ENCODE measurements around the gene SEC61A2. TPM values are rescaled to one million over a fixed set of nuclear protein-coding genes. Genes with fewer than 3 reads are reported as not detected.

SEC61A2 gene
- total RNA-seq, 1 experiment from 2014 or later: 6.8 TPM

DNA sequence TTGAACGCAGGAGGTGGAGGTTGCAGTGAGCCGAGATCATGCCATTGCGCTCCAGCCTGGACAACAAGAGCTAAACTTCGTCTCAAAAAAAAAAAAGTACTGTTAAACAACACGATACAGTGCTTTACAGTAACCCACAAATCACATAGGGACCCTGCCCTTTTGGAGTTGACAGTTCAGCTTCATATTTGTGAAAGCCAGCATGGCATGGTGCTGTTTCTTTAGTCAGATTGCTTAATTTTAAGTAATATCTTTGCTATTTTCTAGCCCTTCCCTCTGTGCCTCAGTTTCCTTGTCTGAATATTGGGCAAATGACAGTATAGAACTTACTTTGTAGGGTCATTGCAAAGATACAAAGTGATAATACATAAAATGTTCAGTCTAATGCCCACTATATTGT lies 71.4 kb downstream of the SEC61A2 start:
- no peaks in the 10 kb centered on the region for H3K9me3 ChIP-seq (ENCODE audit: insufficient read depth, low read depth)
- no peak overlapping the region for H2AFZ ChIP-seq
- no peak for DNase-seq
- intact Hi-C loops (cut with micrococcal nuclease; ENCODE audit: unreplicated experiment): no loop called here
- no peak overlapping the region for H3K4me3 ChIP-seq
- H3K4me2 ChIP-seq: no peak overlapping the region
- no peaks in the 10 kb centered on the region for H3F3A ChIP-seq (ENCODE audit: insufficient read depth, low read depth)
- peaks cover 51% of the 10 kb centered on the region for H3K79me2 ChIP-seq (ENCODE audit: low read depth)
- H3K9me2 ChIP-seq (ENCODE audit: insufficient read depth): no peaks in the 10 kb centered on the region
- BruUV-seq (replicated peaks): no TSS peak
- ChIA-PET POLR2A (ENCODE audit: unreplicated experiment) (no interaction called here), CTCF (no interaction called here)
- no peak overlapping the region for H3K27ac ChIP-seq
- peaks cover 7% of the 10 kb centered on the region for H3K4me1 ChIP-seq (replicated peaks; ENCODE audit: insufficient read depth)
- H3K27me3 ChIP-seq (ENCODE audit: insufficient read depth, low read depth): no peaks in the 10 kb centered on the region
- H4K20me1 ChIP-seq (ENCODE audit: insufficient read depth): peaks cover 14% of the 10 kb centered on the region
- no peaks in the 10 kb centered on the region; the same call in 1 of the 2 replicates for H3K36me3 ChIP-seq (ENCODE audit: low read depth)
- TF ChIP-seq, protein P1, sequence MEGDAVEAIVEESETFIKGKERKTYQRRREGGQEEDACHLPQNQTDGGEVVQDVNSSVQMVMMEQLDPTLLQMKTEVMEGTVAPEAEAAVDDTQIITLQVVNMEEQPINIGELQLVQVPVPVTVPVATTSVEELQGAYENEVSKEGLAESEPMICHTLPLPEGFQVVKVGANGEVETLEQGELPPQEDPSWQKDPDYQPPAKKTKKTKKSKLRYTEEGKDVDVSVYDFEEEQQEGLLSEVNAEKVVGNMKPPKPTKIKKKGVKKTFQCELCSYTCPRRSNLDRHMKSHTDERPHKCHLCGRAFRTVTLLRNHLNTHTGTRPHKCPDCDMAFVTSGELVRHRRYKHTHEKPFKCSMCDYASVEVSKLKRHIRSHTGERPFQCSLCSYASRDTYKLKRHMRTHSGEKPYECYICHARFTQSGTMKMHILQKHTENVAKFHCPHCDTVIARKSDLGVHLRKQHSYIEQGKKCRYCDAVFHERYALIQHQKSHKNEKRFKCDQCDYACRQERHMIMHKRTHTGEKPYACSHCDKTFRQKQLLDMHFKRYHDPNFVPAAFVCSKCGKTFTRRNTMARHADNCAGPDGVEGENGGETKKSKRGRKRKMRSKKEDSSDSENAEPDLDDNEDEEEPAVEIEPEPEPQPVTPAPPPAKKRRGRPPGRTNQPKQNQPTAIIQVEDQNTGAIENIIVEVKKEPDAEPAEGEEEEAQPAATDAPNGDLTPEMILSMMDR (conservative IDR thresholded peaks at IDR 0.05): no peak
- TF ChIP-seq EZH2 (IDR thresholded peaks at IDR 0.05; ENCODE audit: low read depth): no peak

DNA sequence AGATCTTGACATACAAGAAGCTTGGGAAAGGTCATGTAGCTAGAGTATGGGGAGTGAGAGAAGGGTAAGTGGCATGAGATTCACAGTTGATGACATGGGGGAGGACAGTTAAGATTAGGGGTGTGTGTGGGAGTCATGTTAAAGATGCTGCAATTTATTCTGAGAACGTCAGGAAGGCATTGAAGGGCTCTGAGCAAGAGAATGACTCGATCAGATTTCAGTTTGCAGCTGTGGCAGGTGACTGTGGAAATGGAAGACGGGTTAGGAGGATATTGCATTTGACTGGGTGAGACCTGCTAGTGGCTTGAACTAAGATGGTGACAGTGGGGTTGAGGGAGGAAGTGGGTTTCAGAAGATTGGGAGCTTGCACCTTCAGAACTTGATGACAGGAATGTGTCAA lies 72.1 kb downstream of the SEC61A2 start:
- ChIA-PET CTCF (no interaction called here), POLR2A (ENCODE audit: unreplicated experiment) (no interaction called here)
- Histone ChIP-seq H3K9me3 (ENCODE audit: insufficient read depth, low read depth) (no peaks in the 10 kb centered on the region), H3K4me3 (no peak overlapping the region), H3K79me2 (ENCODE audit: low read depth) (peaks cover 52% of the 10 kb centered on the region), H3K4me1 (replicated peaks; ENCODE audit: insufficient read depth) (peaks cover 7% of the 10 kb centered on the region), H3K9me2 (ENCODE audit: insufficient read depth) (no peaks in the 10 kb centered on the region), H3K36me3 (ENCODE audit: low read depth) (no peaks in the 10 kb centered on the region; the same call in 1 of the 2 replicates), H3F3A (ENCODE audit: insufficient read depth, low read depth) (no peaks in the 10 kb centered on the region), H3K27me3 (ENCODE audit: insufficient read depth, low read depth) (no peaks in the 10 kb centered on the region), H2AFZ (no peak overlapping the region), H3K4me2 (no peak overlapping the region), H3K27ac (no peak overlapping the region), H4K20me1 (ENCODE audit: insufficient read depth) (peaks cover 18% of the 10 kb centered on the region)
- TF ChIP-seq, protein P1 (conservative IDR thresholded peaks at IDR 0.05): no peak
- BruUV-seq (replicated peaks): no TSS peak
- DNase-seq: no peak
- intact Hi-C loops (cut with micrococcal nuclease; ENCODE audit: unreplicated experiment): no loop called here

DNA sequence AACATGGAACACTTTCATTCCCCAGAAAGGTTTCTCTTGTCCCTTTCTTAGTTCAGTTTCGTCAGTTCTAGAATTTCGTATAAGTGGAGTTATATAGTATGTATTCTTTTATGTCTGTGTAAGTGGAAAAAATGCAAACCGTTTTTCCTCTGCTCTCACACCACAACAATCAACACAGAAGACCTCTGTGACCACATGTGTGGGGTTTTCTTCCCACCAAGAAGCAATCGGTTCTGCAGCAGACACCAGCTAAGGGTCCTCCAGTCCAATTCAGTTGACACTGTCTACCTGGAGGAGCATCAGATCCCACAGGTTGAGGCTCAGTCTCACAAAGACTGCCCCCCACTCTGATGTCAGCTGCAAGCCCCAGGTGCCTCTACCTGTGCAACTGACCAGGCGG lies 72.7 kb downstream of the SEC61A2 start:
- POLR2A ChIA-PET (ENCODE audit: unreplicated experiment): no interaction called here
- no peaks in the 10 kb centered on the region for H3F3A ChIP-seq (ENCODE audit: insufficient read depth, low read depth)
- intact Hi-C loops (cut with micrococcal nuclease; ENCODE audit: unreplicated experiment): no loop called here
- no peak overlapping the region for H3K27ac ChIP-seq
- no peaks in the 10 kb centered on the region; the same call in 1 of the 2 replicates for H3K36me3 ChIP-seq (ENCODE audit: low read depth)
- CTCF ChIA-PET: no interaction called here
- H3K4me3 ChIP-seq: no peak overlapping the region
- no peaks in the 10 kb centered on the region for H3K27me3 ChIP-seq (ENCODE audit: insufficient read depth, low read depth)
- H3K4me2 ChIP-seq: no peak overlapping the region
- H3K9me2 ChIP-seq (ENCODE audit: insufficient read depth): no peaks in the 10 kb centered on the region
- peaks cover 7% of the 10 kb centered on the region for H3K4me1 ChIP-seq (replicated peaks; ENCODE audit: insufficient read depth)
- peaks cover 18% of the 10 kb centered on the region for H4K20me1 ChIP-seq (ENCODE audit: insufficient read depth)
- no peak overlapping the region for H2AFZ ChIP-seq
- no peak for DNase-seq
- H3K79me2 ChIP-seq (ENCODE audit: low read depth): peaks cover 45% of the 10 kb centered on the region
- no TSS peak for BruUV-seq (replicated peaks)
- H3K9me3 ChIP-seq (ENCODE audit: insufficient read depth, low read depth): no peaks in the 10 kb centered on the region
- no peak for TF ChIP-seq EZH2 (IDR thresholded peaks at IDR 0.05; ENCODE audit: low read depth)
- TF ChIP-seq, protein P1 (conservative IDR thresholded peaks at IDR 0.05): no peak
